Stimulated activated CD8-positive, alpha-beta memory T cell treated with anti-CD3 and anti-CD28 coated beads, Interleukin-12 subunit alpha, Interleukin-12 subunit beta, amount 100 ng/mL, for 24 hours (primary cell): ENCODE data around the gene CCNB2.

Source experiments
- DNase-seq: peaks from one replicate; pipeline ENCODE4 v3.0.0-alpha.2; 2020; ENCODE audit errors: extremely low read depth

Gene CCNB2

GRCh38 chr15:59166601-59167265 is 61.8 kb downstream of the CCNB2 start:
- DNase-seq, result no peak

GRCh38 chr15:59168536-59168935 is 63.6 kb downstream of the CCNB2 start:
- no peak for DNase-seq

- no peak for DNase-seq
Observed at GRCh38 chr15:59169251-59169708, 64.3 kb downstream of the CCNB2 start.

- no peak for DNase-seq
Observed at GRCh38 chr15:59170295-59171066, 65.5 kb downstream of the CCNB2 start.

- DNase-seq, result no peak
Observed at GRCh38 chr15:59171067-59171397, 66.1 kb downstream of the CCNB2 start.

GRCh38 chr15:59172289-59172901 is 67.4 kb downstream of the CCNB2 start:
- DNase-seq, result no peak

- no peak for DNase-seq
Observed at GRCh38 chr15:59173194-59173593, 68.2 kb downstream of the CCNB2 start.

- no peak for DNase-seq
Observed at GRCh38 chr15:59174151-59174834, 69.3 kb downstream of the CCNB2 start.
